GM13976 (cell line): ENCODE results near the gene IGFBP4.

Source experiments
- DNase-seq: peaks from one replicate; pipeline ENCODE4 v3.0.0; 2012; ENCODE audit warnings: low spot score
- CTCF ChIP-seq: IDR thresholded peaks from 2 replicates; pipeline ENCODE4 v1.5.1; 2012; ENCODE audit warnings: borderline replicate concordance, mild to moderate bottlenecking; ENCODE audit not compliant: insufficient read depth; ENCODE audit errors: extremely low read depth, missing control alignments, control extremely low read depth
- in situ Hi-C: fragments of 300-500 bp; cut with MboI; formaldehyde crosslinking; loops from one replicate; pipeline ENCODE4 v1.12.0; 2022; ENCODE audit warnings: low sequenced_read_pairs, mixed read lengths, inconsistent platforms; ENCODE audit not compliant: unreplicated experiment

The IGFBP4 gene

GRCh38 chr17:40490289-40490853 is 47.1 kb downstream of the IGFBP4 start:
- TF ChIP-seq CTCF = no peak
- DNase-seq = no peak
- in situ Hi-C loops = no loop called here

GRCh38 chr17:40490982-40491381 is 47.7 kb downstream of the IGFBP4 start:
- DNase-seq = no peak
- in situ Hi-C loops = no loop called here
- no peak for TF ChIP-seq CTCF

- in situ Hi-C loops = no loop called here
- DNase-seq = no peak
- no peak for TF ChIP-seq CTCF
Observed at GRCh38 chr17:40491486-40491885, 48.2 kb downstream of the IGFBP4 start.

- no peak for DNase-seq
- in situ Hi-C loops = no loop called here
- no peak for TF ChIP-seq CTCF
Observed at GRCh38 chr17:40493697-40494096, 50.4 kb downstream of the IGFBP4 start.

- no peak for TF ChIP-seq CTCF
- DNase-seq = no peak
- in situ Hi-C loops = no loop called here
Observed at GRCh38 chr17:40495140-40495539, 51.9 kb downstream of the IGFBP4 start.

- no peak for TF ChIP-seq CTCF
- in situ Hi-C loops = no loop called here
- DNase-seq = no peak
Observed at GRCh38 chr17:40496170-40496569, 52.9 kb downstream of the IGFBP4 start.
